Measurements from ENCODE around the gene ACOT9. TPM values are rescaled to one million over a fixed set of nuclear protein-coding genes. Genes with fewer than 3 reads are reported as not detected.

ACOT9 gene
- total and polyA plus RNA-seq, 12 donors: 18.4 to 58.3 (median 37.4) TPM

DNA sequence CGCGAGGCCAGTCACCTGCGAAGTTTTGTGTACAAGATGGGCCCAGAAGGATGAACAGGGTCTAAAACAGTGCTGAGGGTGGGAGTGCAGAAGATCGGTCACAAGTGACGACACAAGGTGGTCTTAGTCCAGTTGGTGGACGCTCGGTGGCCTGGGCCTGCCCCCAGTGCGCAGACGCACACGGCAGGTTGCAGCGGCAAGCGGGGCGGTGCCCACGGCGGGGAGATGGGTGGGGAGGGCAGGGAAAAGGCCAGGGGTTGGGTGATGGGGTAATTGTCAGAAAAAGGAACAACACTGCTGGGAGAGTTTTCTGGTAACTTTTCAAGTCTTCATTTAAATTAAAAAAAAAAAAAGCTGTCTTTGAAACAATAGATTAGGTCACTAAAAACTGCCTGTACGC, 76.8 kb downstream of the ACOT9 start:
- H3K27ac ChIP-seq: no peak overlapping the region
- no peak overlapping the region for H3K4me3 ChIP-seq

DNA sequence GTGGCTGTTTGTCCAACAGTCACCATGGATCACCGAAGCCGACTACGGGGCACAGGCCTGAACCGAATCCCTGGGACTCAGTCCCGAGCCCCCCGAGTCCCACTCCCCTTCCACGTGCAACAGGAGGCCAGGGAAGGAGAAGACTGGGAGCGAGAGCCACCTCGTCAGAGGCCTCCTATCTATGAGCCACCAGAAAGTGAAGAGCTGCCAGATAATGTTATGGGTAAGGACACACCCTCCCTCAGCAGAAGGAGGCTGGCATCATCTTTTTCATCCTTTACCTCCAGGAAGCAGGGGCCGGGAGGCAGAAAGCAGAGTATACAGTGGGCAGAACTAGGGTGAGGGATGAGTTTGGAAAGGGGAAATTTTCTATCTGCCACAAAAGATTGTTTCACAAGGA, 78.6 kb downstream of the ACOT9 start:
- no peaks in the 10 kb centered on the region for H3K9me3 ChIP-seq (replicated peaks in 1 of 3)
- no peaks in the 10 kb centered on the region for H3K27me3 ChIP-seq
- 81 to 100% (median 94%) methylated on average over 1 to 10 of the region's 10 CpGs for WGBS, 4 donors
- no peak overlapping the region for H3K4me3 ChIP-seq
- H3K36me3 ChIP-seq (replicated peaks in 1 of 2): peaks cover 0 to 4% of the 10 kb centered on the region in 2 donors
- intact Hi-C loops (cut with DNase I): no loop called here
- no peak for DNase-seq
- TF ChIP-seq, protein P1, sequence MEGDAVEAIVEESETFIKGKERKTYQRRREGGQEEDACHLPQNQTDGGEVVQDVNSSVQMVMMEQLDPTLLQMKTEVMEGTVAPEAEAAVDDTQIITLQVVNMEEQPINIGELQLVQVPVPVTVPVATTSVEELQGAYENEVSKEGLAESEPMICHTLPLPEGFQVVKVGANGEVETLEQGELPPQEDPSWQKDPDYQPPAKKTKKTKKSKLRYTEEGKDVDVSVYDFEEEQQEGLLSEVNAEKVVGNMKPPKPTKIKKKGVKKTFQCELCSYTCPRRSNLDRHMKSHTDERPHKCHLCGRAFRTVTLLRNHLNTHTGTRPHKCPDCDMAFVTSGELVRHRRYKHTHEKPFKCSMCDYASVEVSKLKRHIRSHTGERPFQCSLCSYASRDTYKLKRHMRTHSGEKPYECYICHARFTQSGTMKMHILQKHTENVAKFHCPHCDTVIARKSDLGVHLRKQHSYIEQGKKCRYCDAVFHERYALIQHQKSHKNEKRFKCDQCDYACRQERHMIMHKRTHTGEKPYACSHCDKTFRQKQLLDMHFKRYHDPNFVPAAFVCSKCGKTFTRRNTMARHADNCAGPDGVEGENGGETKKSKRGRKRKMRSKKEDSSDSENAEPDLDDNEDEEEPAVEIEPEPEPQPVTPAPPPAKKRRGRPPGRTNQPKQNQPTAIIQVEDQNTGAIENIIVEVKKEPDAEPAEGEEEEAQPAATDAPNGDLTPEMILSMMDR (IDR thresholded peaks at IDR 0.05): no peak
- TF ChIP-seq POLR2A (IDR thresholded peaks at IDR 0.05): no peak
- no peak overlapping the region for H3K27ac ChIP-seq
- H3K4me1 ChIP-seq (replicated peaks in 1 of 2): peaks cover 0 to 10% of the 10 kb centered on the region in 2 donors

More for the DNA sequence above, 76.8 kb downstream of the ACOT9 start:
- H3K4me1 ChIP-seq (replicated peaks in 1 of 2): peaks cover 0 to 10% of the 10 kb centered on the region in 2 donors
- H3K36me3 ChIP-seq (replicated peaks in 1 of 2): peaks cover 0 to 4% of the 10 kb centered on the region in 2 donors
- WGBS, 4 donors: 81 to 90% (median 83%) methylated on average over 16 of the region's 16 CpGs
- DNase-seq: no peak
- intact Hi-C loops (cut with DNase I): no loop called here
- no peaks in the 10 kb centered on the region for H3K27me3 ChIP-seq
- TF ChIP-seq POLR2A (IDR thresholded peaks at IDR 0.05): no peak
- TF ChIP-seq, protein P1 (IDR thresholded peaks at IDR 0.05): no peak
- H3K9me3 ChIP-seq (replicated peaks in 1 of 3): no peaks in the 10 kb centered on the region

DNA sequence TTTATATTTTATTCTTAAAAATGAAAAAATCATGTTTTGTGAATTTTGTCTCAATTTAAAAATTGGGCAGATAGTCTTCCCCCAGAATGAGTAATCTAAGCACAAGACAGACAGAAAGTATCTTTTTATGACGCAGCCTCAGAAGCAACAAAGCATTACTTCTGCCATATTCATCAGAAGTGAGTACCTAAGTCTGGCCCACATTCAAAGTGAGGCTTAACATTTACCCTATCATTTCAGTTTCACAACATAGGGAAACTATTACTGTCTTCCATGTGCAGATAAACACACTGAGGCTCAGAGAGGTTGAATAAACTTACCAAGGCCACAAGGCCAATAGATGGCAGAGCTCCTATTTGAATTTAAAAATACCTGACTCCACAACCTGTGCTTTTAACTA, 80.2 kb downstream of the ACOT9 start:
- Histone ChIP-seq H3K36me3 (replicated peaks in 1 of 2) (peaks cover 0 to 4% of the 10 kb centered on the region in 2 donors), H3K27me3 (peaks cover 4% of the 10 kb centered on the region), H3K4me3 (no peak overlapping the region), H3K4me1 (replicated peaks in 1 of 2) (peaks cover 0 to 7% of the 10 kb centered on the region in 2 donors), H3K9me3 (replicated peaks in 1 of 3) (no peaks in the 10 kb centered on the region), H3K27ac (no peak overlapping the region)
- no peak for TF ChIP-seq POLR2A (IDR thresholded peaks at IDR 0.05)
- TF ChIP-seq, protein P1 (IDR thresholded peaks at IDR 0.05): no peak
- 50 to 60% (median 55%) methylated on average over 1 of the region's 1 CpG for WGBS, 4 donors
- intact Hi-C loops (cut with DNase I): no loop called here
- DNase-seq: peak in 2 of 7 donors; percentile 6 to 12

DNA sequence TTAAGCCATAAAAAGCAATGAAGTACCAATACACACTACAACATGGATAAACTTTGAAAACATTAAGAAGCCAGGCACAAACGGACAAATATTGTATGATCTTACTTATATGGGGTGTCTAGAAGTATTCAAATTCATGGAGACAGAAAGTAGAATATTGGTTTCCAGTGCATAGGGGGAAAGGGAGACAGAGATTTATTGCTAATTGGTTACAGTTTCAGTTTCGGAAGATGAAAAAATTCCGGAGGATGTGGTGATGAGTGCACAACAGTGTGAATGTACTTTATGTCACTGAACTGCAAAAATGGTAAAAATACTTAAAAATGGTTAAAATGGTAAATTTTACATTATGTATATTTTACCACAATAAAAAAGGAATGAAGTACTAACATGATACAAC, 80.9 kb downstream of the ACOT9 start:
- Histone ChIP-seq H3K4me1 (replicated peaks in 1 of 2) (peaks cover 0 to 7% of the 10 kb centered on the region in 2 donors), H3K4me3 (no peak overlapping the region), H3K27ac (no peak overlapping the region), H3K27me3 (peaks cover 4% of the 10 kb centered on the region), H3K9me3 (replicated peaks in 1 of 3) (no peaks in the 10 kb centered on the region), H3K36me3 (replicated peaks in 1 of 2) (peaks cover 0 to 4% of the 10 kb centered on the region in 2 donors)
- intact Hi-C loops (cut with DNase I): no loop called here
- TF ChIP-seq, protein P1 (IDR thresholded peaks at IDR 0.05): no peak
- no peak for TF ChIP-seq POLR2A (IDR thresholded peaks at IDR 0.05)
- no peak for DNase-seq
- WGBS, 4 donors: 59 to 76% (median 61%) methylated on average over 3 of the region's 3 CpGs
